ENCODE measurements around the gene STX5. TPM values are rescaled to one million over a fixed set of nuclear protein-coding genes. Genes with fewer than 3 reads are reported as not detected.

STX5 gene, protein sequence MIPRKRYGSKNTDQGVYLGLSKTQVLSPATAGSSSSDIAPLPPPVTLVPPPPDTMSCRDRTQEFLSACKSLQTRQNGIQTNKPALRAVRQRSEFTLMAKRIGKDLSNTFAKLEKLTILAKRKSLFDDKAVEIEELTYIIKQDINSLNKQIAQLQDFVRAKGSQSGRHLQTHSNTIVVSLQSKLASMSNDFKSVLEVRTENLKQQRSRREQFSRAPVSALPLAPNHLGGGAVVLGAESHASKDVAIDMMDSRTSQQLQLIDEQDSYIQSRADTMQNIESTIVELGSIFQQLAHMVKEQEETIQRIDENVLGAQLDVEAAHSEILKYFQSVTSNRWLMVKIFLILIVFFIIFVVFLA
- total RNA-seq, result 40.1 TPM

DNA sequence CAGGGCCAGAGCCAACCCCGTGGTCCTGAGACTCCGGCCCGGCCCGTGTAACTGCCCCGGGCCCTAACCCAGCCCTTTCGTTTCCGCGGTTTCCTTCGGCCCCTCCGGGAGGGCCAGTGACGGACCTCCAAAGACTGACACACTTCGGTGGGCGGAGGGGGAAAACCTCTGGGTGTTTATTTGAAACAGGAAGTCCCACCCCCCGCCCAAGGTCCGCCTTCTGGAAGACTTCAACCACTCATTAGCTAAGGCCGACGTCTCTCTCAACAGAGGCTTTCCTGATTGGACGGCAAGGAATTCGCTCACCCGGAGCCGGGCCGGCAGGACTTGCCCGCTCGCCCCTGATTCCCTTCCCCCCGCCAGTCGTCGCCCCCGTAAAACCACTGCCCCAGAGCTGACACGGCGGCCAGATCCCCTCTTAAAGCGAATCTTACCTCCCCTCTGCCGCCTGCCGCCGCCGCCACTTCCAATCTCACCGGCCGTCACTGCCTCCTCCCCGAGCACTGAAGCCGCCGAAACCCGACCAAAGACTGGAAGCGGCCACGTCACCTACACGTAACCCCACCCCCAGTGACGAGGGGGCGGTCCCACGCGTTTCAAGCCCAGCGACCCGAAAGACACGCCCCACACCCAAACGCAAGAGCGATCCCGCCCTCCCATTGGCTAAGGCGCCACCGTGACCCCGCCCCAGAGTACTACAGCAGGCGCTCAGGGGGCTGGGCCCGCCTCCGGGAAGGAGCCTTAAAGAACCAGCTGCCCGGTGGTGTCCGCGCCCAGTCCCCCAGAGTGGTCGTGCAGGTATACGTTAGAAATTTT, at the start of gene STX5:
STX5 (minus strand) TSS at position 532 of the 816 bp plus-strand sequence. CDS start 808 bp downstream, outside the sequence.

DNA sequence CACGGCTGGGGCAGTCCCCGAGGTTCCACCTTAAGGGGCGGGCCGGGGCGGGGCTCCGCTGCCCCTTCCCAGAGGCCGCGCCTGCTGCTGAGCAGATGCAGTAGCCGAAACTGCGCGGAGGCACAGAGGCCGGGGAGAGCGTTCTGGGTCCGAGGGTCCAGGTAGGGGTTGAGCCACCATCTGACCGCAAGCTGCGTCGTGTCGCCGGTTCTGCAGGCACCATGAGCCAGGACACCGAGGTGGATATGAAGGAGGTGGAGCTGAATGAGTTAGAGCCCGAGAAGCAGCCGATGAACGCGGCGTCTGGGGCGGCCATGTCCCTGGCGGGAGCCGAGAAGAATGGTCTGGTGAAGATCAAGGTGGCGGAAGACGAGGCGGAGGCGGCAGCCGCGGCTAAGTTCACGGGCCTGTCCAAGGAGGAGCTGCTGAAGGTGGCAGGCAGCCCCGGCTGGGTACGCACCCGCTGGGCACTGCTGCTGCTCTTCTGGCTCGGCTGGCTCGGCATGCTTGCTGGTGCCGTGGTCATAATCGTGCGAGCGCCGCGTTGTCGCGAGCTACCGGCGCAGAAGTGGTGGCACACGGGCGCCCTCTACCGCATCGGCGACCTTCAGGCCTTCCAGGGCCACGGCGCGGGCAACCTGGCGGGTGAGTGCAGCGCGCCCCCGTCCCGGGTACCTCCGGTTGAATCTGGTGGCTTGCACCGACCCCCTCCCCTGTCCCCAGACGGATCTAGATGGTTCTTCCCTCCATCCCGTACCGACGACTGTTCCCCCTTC, 49.1 kb upstream of the STX5 start, which contains the start of gene SLC3A2:
SLC3A2 (plus strand) TSS at position 94 of the 776 bp plus-strand sequence; CDS start at position 222, 128 bp downstream.

DNA sequence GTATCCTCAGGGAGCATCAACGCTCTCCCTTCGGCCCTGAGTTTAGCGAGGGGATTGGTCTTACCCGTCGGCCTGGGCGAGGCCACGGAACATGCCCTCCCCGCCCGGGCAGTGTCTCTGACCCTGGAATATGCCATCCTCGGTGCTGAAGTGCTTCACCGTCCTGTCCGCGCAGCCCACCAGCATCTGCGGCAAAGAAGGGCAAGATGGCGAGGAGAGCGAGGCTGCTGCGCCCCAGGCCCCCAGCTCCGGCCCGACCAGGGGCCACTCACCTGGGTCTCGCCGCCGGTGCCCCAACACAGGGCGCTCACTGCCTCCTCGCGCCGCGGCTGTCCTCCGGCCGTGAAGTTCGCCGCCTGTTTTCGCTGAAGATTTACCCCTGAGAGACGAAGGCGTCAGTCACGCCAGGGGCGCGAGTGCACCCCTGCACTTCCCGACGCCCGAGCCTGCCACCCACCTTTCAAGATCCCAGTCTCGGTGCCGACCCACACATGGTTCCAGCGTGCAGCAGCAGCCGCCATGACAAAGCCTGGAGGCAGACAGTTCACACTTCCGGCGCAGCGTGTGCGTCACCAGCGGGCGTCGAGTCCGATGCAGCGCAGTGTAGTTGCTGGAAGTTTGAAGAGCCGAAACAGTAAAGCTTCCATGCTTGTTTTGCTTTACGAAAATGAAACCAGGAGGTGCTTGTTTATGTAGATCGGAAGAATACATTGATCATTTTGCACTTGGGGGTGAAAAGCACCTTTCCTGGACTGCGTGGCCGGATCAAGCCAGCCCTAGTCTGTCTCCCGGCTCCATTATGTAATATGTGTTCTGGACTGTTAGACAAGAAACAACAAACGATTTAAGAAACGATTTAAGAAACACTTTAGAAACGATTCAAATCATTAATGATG, 7.4 kb upstream of the STX5 start, which contains the start of gene WDR74:
WDR74 (minus strand) TSS at position 541 of the 896 bp plus-strand sequence; CDS start at position 521, 20 bp downstream.

DNA sequence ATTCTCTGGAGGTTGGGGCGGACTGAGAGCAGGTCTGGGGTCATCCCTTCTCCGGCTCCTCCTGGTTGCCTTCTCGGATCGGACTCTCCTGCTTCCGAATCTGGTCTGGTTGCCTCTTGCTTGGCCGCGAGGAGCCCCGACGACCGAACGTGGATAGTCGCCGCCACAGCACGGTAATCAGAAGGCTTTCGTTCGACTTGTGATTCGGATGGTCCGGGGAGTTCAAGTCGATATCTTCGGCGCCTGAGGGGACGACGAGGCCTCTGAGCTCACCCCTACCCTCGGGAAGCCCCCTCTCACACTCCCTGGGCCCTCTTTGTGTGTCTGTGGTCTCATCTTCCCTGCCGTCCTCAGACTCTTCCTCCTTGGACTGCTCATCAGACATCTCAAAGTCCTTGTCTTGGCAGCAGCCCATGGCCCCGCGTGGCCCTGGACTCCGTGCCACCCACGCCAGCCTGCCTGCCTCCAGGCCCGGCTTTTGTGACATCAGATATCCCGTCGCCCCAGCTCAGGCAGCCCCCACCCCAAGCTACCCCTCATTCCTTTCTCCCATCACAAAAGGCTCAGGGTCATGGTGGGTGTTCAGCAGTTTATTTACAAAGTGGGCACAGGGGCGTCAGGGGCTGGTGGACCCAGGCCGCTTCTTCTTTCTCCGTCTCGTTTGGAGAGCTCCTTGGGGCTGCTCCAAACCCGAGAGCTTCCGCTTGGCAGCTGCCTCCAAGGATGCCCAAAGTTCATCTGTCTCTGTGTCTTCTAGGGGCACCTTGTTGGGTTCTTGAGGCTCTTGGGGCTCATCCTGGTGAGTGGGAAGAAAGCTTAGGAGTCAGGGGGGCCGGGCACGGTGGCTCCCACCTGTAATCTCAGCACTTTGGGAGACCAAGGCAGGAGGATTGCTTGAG, 734 bp upstream of the STX5 start, which contains the start of gene TEX54:
TEX54 (minus strand) TSS at position 506 of the 899 bp plus-strand sequence.

DNA sequence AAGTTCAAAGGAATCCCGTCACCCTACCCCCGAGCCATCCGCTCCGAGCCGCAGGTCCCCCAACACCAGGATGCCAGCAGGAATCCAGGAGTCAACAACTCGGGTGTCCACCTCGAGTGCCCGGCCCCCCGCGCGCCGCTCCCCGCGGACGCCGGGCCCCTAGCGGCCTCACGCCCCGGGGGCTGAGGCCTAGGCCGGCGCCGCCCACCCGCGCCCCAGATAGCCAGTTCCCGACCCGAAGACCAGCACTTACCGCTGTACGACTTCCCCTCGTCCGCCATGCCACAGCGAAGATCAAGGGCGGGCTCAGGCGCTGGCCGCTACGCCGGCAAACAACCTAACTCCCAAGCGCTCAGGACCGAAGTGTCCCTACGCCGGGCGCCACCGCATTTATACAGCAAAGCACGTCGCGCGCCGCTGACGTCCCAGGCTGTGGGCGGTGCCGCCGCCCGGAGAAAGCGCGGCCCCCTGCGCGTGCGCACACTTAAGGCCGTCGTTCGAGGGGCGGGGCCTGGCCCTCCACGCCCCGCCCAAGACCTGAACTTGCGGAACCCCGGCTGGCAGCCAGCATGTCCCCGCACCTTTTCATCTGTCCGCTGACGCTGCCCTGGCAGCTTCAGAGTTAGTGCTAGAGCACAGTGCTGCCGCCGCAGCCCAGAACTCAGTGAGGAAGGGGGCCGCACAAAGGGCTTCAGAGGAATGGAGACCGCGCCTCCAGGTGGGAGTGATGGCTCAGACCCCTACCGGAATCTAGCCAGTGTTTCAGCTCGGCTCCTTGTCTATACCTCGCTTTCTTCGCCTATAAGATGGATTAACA, 26.6 kb downstream of the STX5 start, which contains the start of gene NXF1:
NXF1 (minus strand) TSS at position 365 of the 817 bp plus-strand sequence; CDS start at position 281, 84 bp downstream.

DNA sequence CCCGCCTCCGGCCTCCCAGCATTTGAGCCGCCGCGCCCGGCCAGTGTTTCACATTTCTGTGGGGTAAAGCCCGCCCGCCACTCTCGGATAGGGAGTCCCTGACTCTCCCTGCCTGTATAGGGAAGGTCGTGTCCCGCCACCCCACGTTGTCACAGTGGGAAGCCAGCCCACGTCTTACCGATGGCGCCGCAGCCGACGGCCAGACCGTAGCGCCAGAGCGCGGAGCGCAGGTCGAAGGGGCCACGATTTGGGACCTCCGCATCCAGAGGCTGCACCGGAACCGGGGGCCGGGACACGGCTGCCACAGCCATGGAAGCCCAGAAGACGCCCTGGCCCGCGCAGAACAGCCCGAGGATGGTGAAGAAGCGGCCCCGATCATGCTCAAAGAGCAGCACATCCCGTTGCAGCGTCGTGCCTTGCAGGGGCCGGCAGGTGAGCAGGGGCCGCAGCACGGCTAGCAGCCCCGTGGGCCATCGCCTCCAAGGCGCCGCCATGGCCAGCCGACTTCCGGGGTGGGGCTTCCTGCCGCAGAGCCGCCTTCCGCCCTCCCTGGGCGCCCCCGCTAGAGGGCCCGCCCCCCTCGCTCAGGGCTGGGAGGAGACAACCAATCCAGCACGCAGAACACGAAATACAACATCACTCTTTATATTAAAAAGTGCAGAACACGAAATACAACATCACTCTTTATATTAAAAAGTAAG, 40.2 kb downstream of the STX5 start, which contains the start of gene TMEM223:
TMEM223 (minus strand) TSS at position 506 of the 701 bp plus-strand sequence; CDS start at position 494, 12 bp downstream.

DNA sequence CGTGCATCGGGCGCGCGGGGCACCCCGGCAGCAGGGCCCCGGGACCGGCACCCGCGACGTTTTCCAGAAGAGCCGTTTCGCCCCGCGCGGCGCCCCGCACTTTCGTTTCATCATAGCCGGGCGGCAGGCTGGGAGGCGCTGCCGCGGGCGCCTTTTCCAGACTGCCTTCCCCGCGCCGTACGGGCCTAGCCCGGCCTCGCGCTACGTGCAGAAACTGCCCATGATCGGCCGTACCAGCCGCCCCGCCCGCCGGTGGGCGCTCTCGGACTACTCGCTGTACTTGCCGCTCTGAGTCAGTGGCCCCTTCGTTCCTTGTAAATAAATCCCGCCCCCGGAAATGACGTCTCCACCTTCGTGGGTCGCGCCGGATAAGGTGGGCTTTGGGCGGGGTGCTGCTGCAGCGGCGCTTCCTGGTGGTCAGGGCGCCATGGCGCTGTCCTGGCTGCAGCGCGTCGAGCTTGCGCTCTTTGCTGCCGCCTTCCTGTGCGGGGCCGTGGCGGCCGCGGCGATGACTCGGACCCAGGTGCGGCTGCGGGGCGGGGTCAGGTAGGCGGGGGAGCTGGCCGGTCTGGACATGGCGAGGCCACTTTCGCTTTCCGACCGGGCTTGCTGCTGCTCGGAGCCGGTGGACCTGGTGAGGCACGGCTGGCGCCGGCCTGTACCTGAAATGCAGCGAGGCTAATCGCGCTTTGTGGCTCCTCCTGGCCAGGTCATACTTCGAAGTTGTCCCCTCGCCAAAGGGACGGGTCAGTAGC, 44.7 kb downstream of the STX5 start, which contains the start of gene TMEM179B:
TMEM179B (plus strand) TSS at position 398 of the 755 bp plus-strand sequence; CDS start at position 428, 30 bp downstream.

DNA sequence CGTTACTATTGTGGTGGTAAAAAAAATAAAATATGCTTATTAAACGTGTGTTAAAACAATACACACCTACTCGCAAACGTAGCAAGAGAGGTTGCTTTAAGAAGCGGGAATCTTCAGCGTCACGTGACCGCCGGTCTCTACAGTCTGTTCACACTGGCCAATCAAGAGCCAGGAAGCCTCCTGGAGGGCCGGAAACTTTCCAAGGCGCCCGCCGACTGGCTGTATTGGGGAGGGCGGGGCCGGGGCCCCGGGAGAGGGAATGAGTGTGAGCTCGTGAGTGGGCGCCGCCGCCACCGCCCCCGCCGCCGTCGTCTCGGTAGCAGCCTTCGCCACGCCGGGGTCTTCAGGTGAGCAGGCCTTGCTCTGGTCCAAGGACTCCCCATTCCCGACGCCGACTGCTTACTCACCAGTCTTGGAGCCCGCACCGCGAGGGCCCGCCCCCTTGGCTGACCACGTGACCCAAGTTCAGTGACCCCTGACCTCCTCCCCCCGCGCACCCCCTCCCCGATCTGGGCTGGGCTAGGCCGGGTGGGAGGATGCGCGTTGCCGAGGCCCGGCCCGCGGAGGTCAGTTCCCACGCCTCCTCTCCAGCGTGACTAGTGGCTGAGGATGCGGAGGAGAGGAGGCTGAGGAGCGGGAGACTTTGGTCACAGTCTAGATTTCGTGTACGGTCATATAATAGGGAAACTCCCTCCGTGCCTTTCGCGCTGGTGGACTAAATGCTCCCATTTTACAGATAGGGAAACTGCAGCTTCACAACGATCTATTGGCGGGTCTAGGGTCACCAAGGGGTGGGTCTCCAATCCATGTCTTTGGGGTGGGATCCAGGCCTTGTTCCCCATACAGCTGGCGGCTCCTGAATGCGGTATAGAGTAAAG, 60.5 kb downstream of the STX5 start, which contains the start of gene TAF6L:
TAF6L (plus strand) TSS at position 253 of the 878 bp plus-strand sequence. CDS start 4,388 bp downstream, outside the sequence.

Small RNA genes lying within 50 kb of the gene (small RNA-seq; reads per million reads assigned to genes)
- gene MIR6514 (ENCODE audit: low replicate concordance) (0.21 reads per million), gene RF00099 (ENCODE audit: low replicate concordance) (not detected), gene RNU6-118P (ENCODE audit: low replicate concordance) (not detected), gene SNORD22 (ENCODE audit: low replicate concordance) (not detected), gene SNORD26 (ENCODE audit: low replicate concordance) (not detected), gene SNORD27 (ENCODE audit: low replicate concordance) (not detected), gene SNORD28 (ENCODE audit: low replicate concordance) (not detected), gene SNORD30 (ENCODE audit: low replicate concordance) (129 reads per million, percentile 96 among the genes with 10 or more reads in this experiment)

Other genes with a start within 250 kb of the STX5 start
- gene TUT1, start 240.5 kb downstream of the STX5 start, total RNA-seq, result 7.5 TPM
- 139 TPM for gene MTA2, start 230.2 kb downstream of the STX5 start, total RNA-seq
- 5.9 TPM for gene EML3, start 219.3 kb downstream of the STX5 start, total RNA-seq
- gene ROM1, start 218.8 kb downstream of the STX5 start, total RNA-seq, result 0.94 TPM
- 22.5 TPM for gene B3GAT3, start 210.1 kb downstream of the STX5 start, total RNA-seq
- 64.8 TPM for gene GANAB, start 185.4 kb downstream of the STX5 start, total RNA-seq
- 16.3 TPM for gene INTS5, start 178.7 kb downstream of the STX5 start, total RNA-seq
- gene C11orf98, start 166.8 kb downstream of the STX5 start, total RNA-seq, result 19.7 TPM
- gene CSKMT, start 166.7 kb downstream of the STX5 start, total RNA-seq, result 8.8 TPM
- gene UQCC3, start 160.4 kb downstream of the STX5 start, total RNA-seq, result 4.1 TPM
- gene LBHD1, start 159.8 kb downstream of the STX5 start, total RNA-seq, result 5.6 TPM
- gene UBXN1, start 153.0 kb downstream of the STX5 start, total RNA-seq, result 85.1 TPM
- gene LRRN4CL, start 142.5 kb downstream of the STX5 start, total RNA-seq, result 0.31 TPM
- gene BSCL2, start 124.6 kb downstream of the STX5 start, total RNA-seq, result 102 TPM
- gene GNG3, start 124.4 kb downstream of the STX5 start, total RNA-seq, result 28.8 TPM
- 30.0 TPM for gene HNRNPUL2, start 104.6 kb downstream of the STX5 start, total RNA-seq
- gene TTC9C, start 103.6 kb downstream of the STX5 start, total RNA-seq, result 28.2 TPM
- 13.8 TPM for gene ZBTB3, start 77.9 kb downstream of the STX5 start, total RNA-seq
- 60.1 TPM for gene POLR2G, start 70.5 kb downstream of the STX5 start, total RNA-seq
- 16.0 TPM for gene TAF6L, start 60.7 kb downstream of the STX5 start, total RNA-seq
- gene TMEM179B, start 44.6 kb downstream of the STX5 start, total RNA-seq, result 22.8 TPM
- gene TMEM223, start 40.0 kb downstream of the STX5 start, total RNA-seq, result 15.7 TPM
- gene NXF1, start 26.6 kb downstream of the STX5 start, total RNA-seq, result 33.2 TPM
- gene TEX54, start 790 bp upstream of the STX5 start, total RNA-seq, result not detected
- gene WDR74, start 7.5 kb upstream of the STX5 start, total RNA-seq, result 45.7 TPM
- 76.7 TPM for gene SLC3A2, start 48.8 kb upstream of the STX5 start, total RNA-seq
- gene CHRM1, start 89.3 kb upstream of the STX5 start, total RNA-seq, result 12.8 TPM
- gene SLC22A6, start 152.9 kb upstream of the STX5 start, total RNA-seq, result 1.3 TPM
- gene SLC22A8, start 183.8 kb upstream of the STX5 start, total RNA-seq, result not detected

Measured in parietal lobe (tissue), 2 donors.